GM23338 (cell line): ENCODE results near the gene ZNF33B. TPM values are rescaled to one million over a fixed set of nuclear protein-coding genes. Genes with fewer than 3 reads are reported as not detected.

Source experiments
- ATAC-seq: fragments of 200-7000 bp; cut with Tn5 transposase; 3 replicates; pipeline ENCODE4 v1.9.1; 2020
- DNase-seq: peaks from one replicate; pipeline ENCODE4 v3.0.0-alpha.2; 2015; ENCODE audit warnings: low spot score
- H2AFZ ChIP-seq: fragments of 200-600 bp; sonication (generic); 2 replicates; pipeline ENCODE4 v1.8.0; 2016; ENCODE audit warnings: antibody characterized with exemption, mild to moderate bottlenecking, moderate library complexity
- H3F3A ChIP-seq: fragments of 200-600 bp; sonication (generic); replicated peaks from 2 replicates; pipeline ENCODE4 v1.8.0; 2017; ENCODE audit warnings: antibody characterized with exemption, mixed run types, low read depth
- H3K27ac ChIP-seq: fragments of 200-600 bp; sonication (generic); 2 replicates; pipeline ENCODE4 v1.6.1; 2016; ENCODE audit warnings: low read depth
- H3K27me3 ChIP-seq: fragments of 200-600 bp; sonication (generic); 2 replicates; pipeline ENCODE4 v1.8.0; 2016; ENCODE audit warnings: mild to moderate bottlenecking, mixed run types, moderate library complexity; ENCODE audit not compliant: insufficient read depth
- H3K36me3 ChIP-seq: fragments of 200-600 bp; sonication (generic); 2 replicates; pipeline ENCODE4 v1.8.0; 2016; ENCODE audit warnings: mild to moderate bottlenecking; ENCODE audit not compliant: insufficient read depth
- H3K4me1 ChIP-seq: fragments of 200-600 bp; sonication (generic); 2 replicates; pipeline ENCODE4 v1.8.0; 2016; ENCODE audit warnings: mild to moderate bottlenecking, moderate library complexity; ENCODE audit not compliant: insufficient read depth
- H3K4me2 ChIP-seq: fragments of 200-600 bp; sonication (generic); 2 replicates; pipeline ENCODE4 v1.7.1; 2017; ENCODE audit warnings: mixed run types
- H3K4me3 ChIP-seq: fragments of 200-600 bp; sonication (generic); 2 replicates; pipeline ENCODE4 v1.6.1; 2016; ENCODE audit warnings: mixed run types
- H3K79me2 ChIP-seq: fragments of 200-600 bp; sonication (generic); replicated peaks from 2 replicates; pipeline ENCODE4 v1.8.0; 2017; ENCODE audit warnings: mild to moderate bottlenecking; ENCODE audit not compliant: insufficient read depth
- H3K9me2 ChIP-seq: fragments of 200-600 bp; sonication (generic); 2 replicates; pipeline ENCODE4 v1.8.0; 2017; ENCODE audit not compliant: insufficient read depth
- H4K20me1 ChIP-seq: fragments of 200-600 bp; sonication (generic); replicated peaks from 2 replicates; pipeline ENCODE4 v1.8.0; 2017; ENCODE audit warnings: mild to moderate bottlenecking; ENCODE audit not compliant: insufficient read depth
- H3K27ac Mint-ChIP-seq: 2 replicates; pipeline ENCODE4 v1.8.0; 2020; ENCODE audit warnings: inconsistent platforms, mild to moderate bottlenecking, moderate library complexity, mixed read lengths
- H3K27me3 Mint-ChIP-seq: 3 replicates; pipeline ENCODE4 v1.8.0; 2022; ENCODE audit warnings: low read depth, mild to moderate bottlenecking, moderate library complexity, mixed read lengths, inconsistent platforms; ENCODE audit not compliant: insufficient read depth, poor library complexity
- H3K36me3 Mint-ChIP-seq: 3 replicates; pipeline ENCODE4 v1.8.0; 2021; ENCODE audit warnings: low read depth, mild to moderate bottlenecking, inconsistent platforms, moderate library complexity, mixed read lengths
- H3K4me1 Mint-ChIP-seq: 3 replicates; pipeline ENCODE4 v1.8.0; 2020; ENCODE audit warnings: mild to moderate bottlenecking, inconsistent platforms, mixed read lengths
- H3K4me3 Mint-ChIP-seq: 3 replicates; pipeline ENCODE4 v1.8.0; 2021; ENCODE audit warnings: moderate library complexity, mild to moderate bottlenecking, inconsistent platforms, mixed read lengths
- H3K9me3 Mint-ChIP-seq: 3 replicates; pipeline ENCODE4 v1.8.0; 2020; ENCODE audit warnings: moderate library complexity, mild to moderate bottlenecking, inconsistent platforms, mixed read lengths
- CREB1 ChIP-seq: fragments of 250-450 bp; sonication (Bioruptor Pico); IDR thresholded peaks from 2 replicates; pipeline ENCODE4 v1.5.0; 2020; ENCODE audit warnings: low read depth, mild to moderate bottlenecking, moderate library complexity
- CTCF ChIP-seq, 2 experiments: fragments of 200-600 bp in 1 of 2; sonication (generic) in 1 of 2; conservative IDR thresholded peaks; 2 replicates each; pipeline versions ENCODE4 v1.5.1 to v1.6.1; 2016 to 2017; ENCODE audit warnings: antibody characterized with exemption in 2 of 2, low read depth in 2 of 2, mild to moderate bottlenecking in 2 of 2, moderate library complexity in 1 of 2
- EZH2 ChIP-seq: fragments of 200-600 bp; sonication (generic); IDR thresholded peaks from one replicate; pipeline ENCODE4 v1.8.0; 2017; ENCODE audit warnings: antibody characterized with exemption, mild to moderate bottlenecking, low read depth; ENCODE audit not compliant: unreplicated experiment
- EZH2phosphoT487 ChIP-seq: fragments of 200-600 bp; sonication (generic); IDR thresholded peaks from one replicate; pipeline ENCODE4 v1.8.1; 2018; ENCODE audit warnings: antibody characterized with exemption; ENCODE audit not compliant: unreplicated experiment
- JUNB ChIP-seq: IDR thresholded peaks from one replicate; pipeline ENCODE4 v1.6.1; 2016; ENCODE audit warnings: antibody characterized with exemption; ENCODE audit not compliant: unreplicated experiment
- NANOG ChIP-seq: IDR thresholded peaks from 2 replicates; pipeline ENCODE4 v1.6.1; 2016; ENCODE audit warnings: antibody characterized with exemption, borderline replicate concordance
- POLR2AphosphoS5 ChIP-seq: IDR thresholded peaks from 2 replicates; pipeline ENCODE4 v1.6.1; 2016; ENCODE audit warnings: antibody characterized with exemption, low read depth
- STAT1 ChIP-seq: IDR thresholded peaks from one replicate; pipeline ENCODE4 v1.6.1; 2016; ENCODE audit warnings: antibody characterized with exemption; ENCODE audit not compliant: unreplicated experiment
- ZNF114 ChIP-seq: fragments of 250-450 bp; sonication (Bioruptor Pico); IDR thresholded peaks from 2 replicates; pipeline ENCODE4 v1.5.0; 2020; ENCODE audit warnings: mild to moderate bottlenecking, moderate library complexity
- ZNF331 ChIP-seq: fragments of 250-450 bp; sonication (Bioruptor Pico); IDR thresholded peaks from 2 replicates; pipeline ENCODE4 v1.5.0; 2020; ENCODE audit warnings: low read depth, mild to moderate bottlenecking, moderate library complexity
- polyA plus RNA-seq: library from polyadenylated mRNA; unstranded; fragments of >200 nt; fragmentation: Nextera tagmentation; extraction: Ambion mirVana; gene quantifications from 2 replicates; pipeline ENCODE4 v1.2.1, GENCODE V29; 2016
- total RNA-seq: library from RNA; depleted of rRNA; stranded (reverse); fragments of >200 nt; shearing (Covaris generic); gene quantifications from 2 replicates; pipeline ENCODE4 v1.2.3, GENCODE V29; 2014
- TF ChIP-seq, protein P1 (sequence below): IDR thresholded peaks from one replicate; pipeline ENCODE4 v1.6.1; 2018; ENCODE audit warnings: antibody characterized with exemption; ENCODE audit not compliant: unreplicated experiment
- TF ChIP-seq, protein P2 (sequence below): IDR thresholded peaks from 2 replicates; pipeline ENCODE4 v1.6.1; 2016; ENCODE audit warnings: antibody characterized with exemption
- TF ChIP-seq, protein P3 (sequence below): fragments of 250-450 bp; sonication (Bioruptor Pico); IDR thresholded peaks from 2 replicates; pipeline ENCODE4 v1.5.0; 2020; ENCODE audit warnings: mild to moderate bottlenecking, moderate library complexity

The ZNF33B gene
- total and polyA plus RNA-seq, 2 experiments from 2014 or later: 14.4 to 17.2 TPM

DNA sequence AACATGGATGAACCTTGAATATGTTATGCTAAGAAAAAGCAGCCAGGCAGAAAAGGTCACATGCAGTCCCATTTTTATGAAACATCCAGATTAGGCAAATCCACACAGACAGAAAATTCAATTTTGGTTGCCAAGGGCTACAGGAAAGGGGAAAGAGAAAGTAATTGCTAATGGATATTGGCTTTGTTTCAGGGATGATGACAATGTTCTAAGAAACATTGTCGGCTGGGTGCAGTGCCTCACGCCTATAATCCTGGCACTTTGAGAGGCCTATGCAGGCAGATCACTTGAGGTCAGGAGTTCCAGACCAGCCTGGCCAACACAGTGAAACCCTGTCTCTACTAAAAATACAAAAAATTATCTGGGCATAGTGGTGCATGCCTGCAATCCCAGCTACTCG, 23.0 kb downstream of the ZNF33B start:
- Histone ChIP-seq H3K9me2 (no peaks in the 10 kb centered on the region), H2AFZ (no peak overlapping the region), H3F3A (no peaks in the 10 kb centered on the region), H4K20me1 (no peaks in the 10 kb centered on the region), H3K79me2 (no peaks in the 10 kb centered on the region; the same call in 1 of the 2 replicates), H3K4me2 (no peak overlapping the region), H3K27ac (no peak overlapping the region), H3K27me3 (no peaks in the 10 kb centered on the region), H3K4me1 (no peaks in the 10 kb centered on the region), H3K4me3 (no peak overlapping the region), H3K36me3 (peaks cover 10% of the 10 kb centered on the region; the same call in 1 of the 2 replicates)
- Mint-ChIP-seq H3K27me3 (no peaks in the 10 kb centered on the region), H3K27ac (no peak overlapping the region), H3K9me3 (no peaks in the 10 kb centered on the region), H3K36me3 (peaks cover 50% of the 10 kb centered on the region), H3K4me3 (no peak overlapping the region), H3K4me1 (no peaks in the 10 kb centered on the region)
- ATAC-seq: no peak
- TF ChIP-seq STAT1 (no peak), CREB1 (CRISPR knock-in tag) (no peak), EZH2phosphoT487 (no peak), NANOG (no peak), POLR2AphosphoS5 (no peak), CTCF (conservative IDR thresholded peaks at IDR 0.05; ENCODE audit: low read depth in 2 of 2) (no peak), ZNF114 (CRISPR knock-in tag) (no peak), JUNB (no peak), EZH2 (no peak), ZNF331 (no peak)
- TF ChIP-seq, protein P1, sequence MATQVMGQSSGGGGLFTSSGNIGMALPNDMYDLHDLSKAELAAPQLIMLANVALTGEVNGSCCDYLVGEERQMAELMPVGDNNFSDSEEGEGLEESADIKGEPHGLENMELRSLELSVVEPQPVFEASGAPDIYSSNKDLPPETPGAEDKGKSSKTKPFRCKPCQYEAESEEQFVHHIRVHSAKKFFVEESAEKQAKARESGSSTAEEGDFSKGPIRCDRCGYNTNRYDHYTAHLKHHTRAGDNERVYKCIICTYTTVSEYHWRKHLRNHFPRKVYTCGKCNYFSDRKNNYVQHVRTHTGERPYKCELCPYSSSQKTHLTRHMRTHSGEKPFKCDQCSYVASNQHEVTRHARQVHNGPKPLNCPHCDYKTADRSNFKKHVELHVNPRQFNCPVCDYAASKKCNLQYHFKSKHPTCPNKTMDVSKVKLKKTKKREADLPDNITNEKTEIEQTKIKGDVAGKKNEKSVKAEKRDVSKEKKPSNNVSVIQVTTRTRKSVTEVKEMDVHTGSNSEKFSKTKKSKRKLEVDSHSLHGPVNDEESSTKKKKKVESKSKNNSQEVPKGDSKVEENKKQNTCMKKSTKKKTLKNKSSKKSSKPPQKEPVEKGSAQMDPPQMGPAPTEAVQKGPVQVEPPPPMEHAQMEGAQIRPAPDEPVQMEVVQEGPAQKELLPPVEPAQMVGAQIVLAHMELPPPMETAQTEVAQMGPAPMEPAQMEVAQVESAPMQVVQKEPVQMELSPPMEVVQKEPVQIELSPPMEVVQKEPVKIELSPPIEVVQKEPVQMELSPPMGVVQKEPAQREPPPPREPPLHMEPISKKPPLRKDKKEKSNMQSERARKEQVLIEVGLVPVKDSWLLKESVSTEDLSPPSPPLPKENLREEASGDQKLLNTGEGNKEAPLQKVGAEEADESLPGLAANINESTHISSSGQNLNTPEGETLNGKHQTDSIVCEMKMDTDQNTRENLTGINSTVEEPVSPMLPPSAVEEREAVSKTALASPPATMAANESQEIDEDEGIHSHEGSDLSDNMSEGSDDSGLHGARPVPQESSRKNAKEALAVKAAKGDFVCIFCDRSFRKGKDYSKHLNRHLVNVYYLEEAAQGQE: no peak
- TF ChIP-seq, protein P2, sequence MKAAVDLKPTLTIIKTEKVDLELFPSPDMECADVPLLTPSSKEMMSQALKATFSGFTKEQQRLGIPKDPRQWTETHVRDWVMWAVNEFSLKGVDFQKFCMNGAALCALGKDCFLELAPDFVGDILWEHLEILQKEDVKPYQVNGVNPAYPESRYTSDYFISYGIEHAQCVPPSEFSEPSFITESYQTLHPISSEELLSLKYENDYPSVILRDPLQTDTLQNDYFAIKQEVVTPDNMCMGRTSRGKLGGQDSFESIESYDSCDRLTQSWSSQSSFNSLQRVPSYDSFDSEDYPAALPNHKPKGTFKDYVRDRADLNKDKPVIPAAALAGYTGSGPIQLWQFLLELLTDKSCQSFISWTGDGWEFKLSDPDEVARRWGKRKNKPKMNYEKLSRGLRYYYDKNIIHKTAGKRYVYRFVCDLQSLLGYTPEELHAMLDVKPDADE: no peak
- TF ChIP-seq, protein P3, sequence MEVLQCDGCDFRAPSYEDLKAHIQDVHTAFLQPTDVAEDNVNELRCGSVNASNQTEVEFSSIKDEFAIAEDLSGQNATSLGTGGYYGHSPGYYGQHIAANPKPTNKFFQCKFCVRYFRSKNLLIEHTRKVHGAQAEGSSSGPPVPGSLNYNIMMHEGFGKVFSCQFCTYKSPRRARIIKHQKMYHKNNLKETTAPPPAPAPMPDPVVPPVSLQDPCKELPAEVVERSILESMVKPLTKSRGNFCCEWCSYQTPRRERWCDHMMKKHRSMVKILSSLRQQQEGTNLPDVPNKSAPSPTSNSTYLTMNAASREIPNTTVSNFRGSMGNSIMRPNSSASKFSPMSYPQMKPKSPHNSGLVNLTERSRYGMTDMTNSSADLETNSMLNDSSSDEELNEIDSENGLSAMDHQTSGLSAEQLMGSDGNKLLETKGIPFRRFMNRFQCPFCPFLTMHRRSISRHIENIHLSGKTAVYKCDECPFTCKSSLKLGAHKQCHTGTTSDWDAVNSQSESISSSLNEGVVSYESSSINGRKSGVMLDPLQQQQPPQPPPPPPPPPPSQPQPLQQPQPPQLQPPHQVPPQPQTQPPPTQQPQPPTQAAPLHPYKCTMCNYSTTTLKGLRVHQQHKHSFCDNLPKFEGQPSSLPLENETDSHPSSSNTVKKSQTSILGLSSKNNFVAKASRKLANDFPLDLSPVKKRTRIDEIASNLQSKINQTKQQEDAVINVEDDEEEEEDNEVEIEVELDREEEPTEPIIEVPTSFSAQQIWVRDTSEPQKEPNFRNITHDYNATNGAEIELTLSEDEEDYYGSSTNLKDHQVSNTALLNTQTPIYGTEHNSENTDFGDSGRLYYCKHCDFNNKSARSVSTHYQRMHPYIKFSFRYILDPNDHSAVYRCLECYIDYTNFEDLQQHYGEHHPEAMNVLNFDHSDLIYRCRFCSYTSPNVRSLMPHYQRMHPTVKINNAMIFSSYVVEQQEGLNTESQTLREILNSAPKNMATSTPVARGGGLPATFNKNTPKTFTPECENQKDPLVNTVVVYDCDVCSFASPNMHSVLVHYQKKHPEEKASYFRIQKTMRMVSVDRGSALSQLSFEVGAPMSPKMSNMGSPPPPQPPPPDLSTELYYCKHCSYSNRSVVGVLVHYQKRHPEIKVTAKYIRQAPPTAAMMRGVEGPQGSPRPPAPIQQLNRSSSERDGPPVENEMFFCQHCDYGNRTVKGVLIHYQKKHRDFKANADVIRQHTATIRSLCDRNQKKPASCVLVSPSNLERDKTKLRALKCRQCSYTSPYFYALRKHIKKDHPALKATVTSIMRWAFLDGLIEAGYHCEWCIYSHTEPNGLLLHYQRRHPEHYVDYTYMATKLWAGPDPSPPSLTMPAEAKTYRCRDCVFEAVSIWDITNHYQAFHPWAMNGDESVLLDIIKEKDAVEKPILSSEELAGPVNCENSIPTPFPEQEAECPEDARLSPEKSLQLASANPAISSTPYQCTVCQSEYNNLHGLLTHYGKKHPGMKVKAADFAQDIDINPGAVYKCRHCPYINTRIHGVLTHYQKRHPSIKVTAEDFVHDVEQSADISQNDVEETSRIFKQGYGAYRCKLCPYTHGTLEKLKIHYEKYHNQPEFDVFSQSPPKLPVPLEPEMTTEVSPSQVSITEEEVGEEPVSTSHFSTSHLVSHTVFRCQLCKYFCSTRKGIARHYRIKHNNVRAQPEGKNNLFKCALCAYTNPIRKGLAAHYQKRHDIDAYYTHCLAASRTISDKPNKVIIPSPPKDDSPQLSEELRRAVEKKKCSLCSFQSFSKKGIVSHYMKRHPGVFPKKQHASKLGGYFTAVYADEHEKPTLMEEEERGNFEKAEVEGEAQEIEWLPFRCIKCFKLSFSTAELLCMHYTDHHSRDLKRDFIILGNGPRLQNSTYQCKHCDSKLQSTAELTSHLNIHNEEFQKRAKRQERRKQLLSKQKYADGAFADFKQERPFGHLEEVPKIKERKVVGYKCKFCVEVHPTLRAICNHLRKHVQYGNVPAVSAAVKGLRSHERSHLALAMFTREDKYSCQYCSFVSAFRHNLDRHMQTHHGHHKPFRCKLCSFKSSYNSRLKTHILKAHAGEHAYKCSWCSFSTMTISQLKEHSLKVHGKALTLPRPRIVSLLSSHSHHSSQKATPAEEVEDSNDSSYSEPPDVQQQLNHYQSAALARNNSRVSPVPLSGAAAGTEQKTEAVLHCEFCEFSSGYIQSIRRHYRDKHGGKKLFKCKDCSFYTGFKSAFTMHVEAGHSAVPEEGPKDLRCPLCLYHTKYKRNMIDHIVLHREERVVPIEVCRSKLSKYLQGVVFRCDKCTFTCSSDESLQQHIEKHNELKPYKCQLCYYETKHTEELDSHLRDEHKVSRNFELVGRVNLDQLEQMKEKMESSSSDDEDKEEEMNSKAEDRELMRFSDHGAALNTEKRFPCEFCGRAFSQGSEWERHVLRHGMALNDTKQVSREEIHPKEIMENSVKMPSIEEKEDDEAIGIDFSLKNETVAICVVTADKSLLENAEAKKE (CRISPR knock-in tag): no peak
- no peak for DNase-seq
